Right lobe of liver (tissue), 4 donors: ENCODE data around the gene SAMD4A.

Source experiments
- POLR2A ChIP-seq: fragments of 450-650 bp; IDR thresholded peaks from one replicate; pipeline ENCODE4 v1.6.1; 2017; ENCODE audit warnings: antibody characterized with exemption, mild to moderate bottlenecking
- TF ChIP-seq, protein P1 (sequence below), 4 donors: fragments of 200-600 bp in 3 of 4; fragments of 450-650 bp in 1 of 4; IDR thresholded peaks; one replicate each; pipeline versions ENCODE4 v1.5.1 to v1.8.0; 2016 to 2022; ENCODE audit warnings: antibody characterized with exemption in 4 of 4, mild to moderate bottlenecking in 2 of 4
- donor health status: DM: no; HTN: no; CAD: no.
- donor health status: DM: no; HTN: no; CAD: no.
- donor health status: DM: no; HTN: yes; CAD: no.

DNA sequence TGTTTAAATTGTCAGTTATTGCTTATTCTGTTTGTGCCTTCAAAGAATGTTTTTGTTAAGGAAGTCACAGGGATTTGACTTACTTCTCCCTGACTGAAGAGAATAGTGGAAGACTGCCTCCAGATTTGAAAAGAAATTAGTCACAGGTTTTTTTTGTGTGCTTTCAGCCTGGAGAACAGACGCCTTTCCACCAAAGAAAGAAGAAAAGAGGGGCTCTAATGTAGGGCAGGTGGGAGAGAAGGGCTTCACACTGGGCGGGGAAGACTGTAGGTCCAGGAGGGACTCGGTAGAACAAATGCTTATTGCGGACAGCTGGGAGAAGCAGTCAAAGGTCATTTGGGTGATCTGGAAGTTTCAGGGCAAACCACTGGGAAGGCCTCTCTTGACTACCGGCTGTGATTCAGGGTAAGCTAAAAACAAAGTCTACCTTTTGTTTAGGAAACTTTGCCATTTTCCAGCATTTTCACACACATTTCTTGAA is 76.8 kb downstream of the SAMD4A start:
- TF ChIP-seq, protein P1, sequence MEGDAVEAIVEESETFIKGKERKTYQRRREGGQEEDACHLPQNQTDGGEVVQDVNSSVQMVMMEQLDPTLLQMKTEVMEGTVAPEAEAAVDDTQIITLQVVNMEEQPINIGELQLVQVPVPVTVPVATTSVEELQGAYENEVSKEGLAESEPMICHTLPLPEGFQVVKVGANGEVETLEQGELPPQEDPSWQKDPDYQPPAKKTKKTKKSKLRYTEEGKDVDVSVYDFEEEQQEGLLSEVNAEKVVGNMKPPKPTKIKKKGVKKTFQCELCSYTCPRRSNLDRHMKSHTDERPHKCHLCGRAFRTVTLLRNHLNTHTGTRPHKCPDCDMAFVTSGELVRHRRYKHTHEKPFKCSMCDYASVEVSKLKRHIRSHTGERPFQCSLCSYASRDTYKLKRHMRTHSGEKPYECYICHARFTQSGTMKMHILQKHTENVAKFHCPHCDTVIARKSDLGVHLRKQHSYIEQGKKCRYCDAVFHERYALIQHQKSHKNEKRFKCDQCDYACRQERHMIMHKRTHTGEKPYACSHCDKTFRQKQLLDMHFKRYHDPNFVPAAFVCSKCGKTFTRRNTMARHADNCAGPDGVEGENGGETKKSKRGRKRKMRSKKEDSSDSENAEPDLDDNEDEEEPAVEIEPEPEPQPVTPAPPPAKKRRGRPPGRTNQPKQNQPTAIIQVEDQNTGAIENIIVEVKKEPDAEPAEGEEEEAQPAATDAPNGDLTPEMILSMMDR (IDR thresholded peaks at IDR 0.05): no peak
- no peak for TF ChIP-seq POLR2A
